NOMO-1 (cell line): ENCODE results near the gene ACP3.

Experiments used
- DNase-seq, 2 experiments: peaks; one replicate each; lab custom pipeline; 2025; ENCODE audit not compliant: unreplicated experiment in 2 of 2; lab: John Stamatoyannopoulos, UW

Gene ACP3

GRCh38 chr3:132311841-132312240 lies 5.4 kb upstream of the ACP3 start:
- DNase-seq, result no peak

- no peak for DNase-seq
These were observed 1.4 kb upstream of the ACP3 start for GRCh38 chr3:132315851-132316250.

- DNase-seq, result peak in 1 of 2 experiments; percentile 14
These were observed 1.2 kb downstream of the ACP3 start for GRCh38 chr3:132318451-132318850.

- DNase-seq, result no peak
These were observed 4.1 kb downstream of the ACP3 start for GRCh38 chr3:132321304-132321703.

- peak in 1 of 2 experiments; percentile 43 for DNase-seq
These were observed 7.9 kb downstream of the ACP3 start for GRCh38 chr3:132325103-132325606.

GRCh38 chr3:132325634-132326033 lies 8.4 kb downstream of the ACP3 start:
- peak; percentile 40 to 87 for DNase-seq

GRCh38 chr3:132326251-132326650 lies 9.0 kb downstream of the ACP3 start:
- DNase-seq, result no peak

- DNase-seq, result no peak
These were observed 14.9 kb downstream of the ACP3 start for GRCh38 chr3:132332082-132332481.

GRCh38 chr3:132332508-132332907 lies 15.3 kb downstream of the ACP3 start:
- DNase-seq, result no peak

GRCh38 chr3:132341746-132342145 lies 24.5 kb downstream of the ACP3 start:
- no peak for DNase-seq

- DNase-seq, result no peak
These were observed 25.0 kb downstream of the ACP3 start for GRCh38 chr3:132342183-132342582.

- peak in 1 of 2 experiments; percentile 49 for DNase-seq
These were observed 25.4 kb downstream of the ACP3 start for GRCh38 chr3:132342610-132343009.

- peak; percentile 71 to 90 for DNase-seq
These were observed 25.9 kb downstream of the ACP3 start for GRCh38 chr3:132343018-132343612.

GRCh38 chr3:132344666-132345280 lies 27.6 kb downstream of the ACP3 start:
- no peak for DNase-seq

GRCh38 chr3:132346841-132347736 lies 29.9 kb downstream of the ACP3 start:
- DNase-seq, result peak in 1 of 2 experiments; percentile 8

GRCh38 chr3:132347811-132348210 lies 30.6 kb downstream of the ACP3 start:
- no peak for DNase-seq

GRCh38 chr3:132348531-132348930 lies 31.3 kb downstream of the ACP3 start:
- DNase-seq, result no peak

GRCh38 chr3:132350814-132351213 lies 33.6 kb downstream of the ACP3 start:
- DNase-seq, result no peak

- DNase-seq, result no peak
These were observed 34.1 kb downstream of the ACP3 start for GRCh38 chr3:132351222-132351806.

GRCh38 chr3:132352556-132353143 lies 35.4 kb downstream of the ACP3 start:
- DNase-seq, result peak; percentile 52 to 79
